Right atrium auricular region (tissue), 2 donors: ENCODE measurements around the gene HMGN3. TPM values are rescaled to one million over a fixed set of nuclear protein-coding genes. Genes with fewer than 3 reads are reported as not detected.

Experiments used
- DNase-seq: peaks from one replicate; pipeline ENCODE4 v3.0.0-alpha.2; 2019; ENCODE audit warnings: low spot score
- H3K27ac ChIP-seq, 2 donors: fragments of 200-600 bp; sonication (generic); 1 replicate in 1 of 2; 2 replicates in 1 of 2; pipeline ENCODE4 v1.5.1; 2016 to 2019
- H3K27me3 ChIP-seq, 2 donors: fragments of 200-600 bp; sonication (generic); one replicate each; pipeline versions ENCODE4 v1.5.1 to v1.6.0; 2017 to 2019
- H3K36me3 ChIP-seq: fragments of 200-600 bp; sonication (generic); one replicate; pipeline ENCODE4 v1.5.1; 2016
- H3K4me1 ChIP-seq, 2 donors: fragments of 200-600 bp; sonication (generic); one replicate each; pipeline versions ENCODE4 v1.5.1 to v1.6.0; 2017 to 2019
- H3K4me3 ChIP-seq, 2 donors: fragments of 200-600 bp; sonication (generic); 1 replicate in 1 of 2; 2 replicates in 1 of 2; pipeline ENCODE4 v1.5.1; 2017 to 2019; ENCODE audit warnings: mild to moderate bottlenecking in 1 of 2, moderate library complexity in 1 of 2
- H3K9me3 ChIP-seq, 2 donors: fragments of 200-600 bp; sonication (generic); one replicate each; pipeline ENCODE4 v1.5.1; 2019
- total RNA-seq, 2 donors: library from RNA; depleted of rRNA; stranded (reverse); fragments of >200 nt; gene quantifications; one replicate each; pipeline ENCODE4 v1.1.0, GENCODE V29; 2016
- TF ChIP-seq, protein P1 (sequence below), 2 donors: fragments of 200-600 bp; sonication (generic); IDR thresholded peaks; one replicate each; pipeline ENCODE4 v1.5.1; 2019; ENCODE audit warnings: antibody characterized with exemption in 2 of 2

HMGN3 gene
- total RNA-seq, 2 donors from 2014 or later, result 77.0 to 152 TPM

DNA sequence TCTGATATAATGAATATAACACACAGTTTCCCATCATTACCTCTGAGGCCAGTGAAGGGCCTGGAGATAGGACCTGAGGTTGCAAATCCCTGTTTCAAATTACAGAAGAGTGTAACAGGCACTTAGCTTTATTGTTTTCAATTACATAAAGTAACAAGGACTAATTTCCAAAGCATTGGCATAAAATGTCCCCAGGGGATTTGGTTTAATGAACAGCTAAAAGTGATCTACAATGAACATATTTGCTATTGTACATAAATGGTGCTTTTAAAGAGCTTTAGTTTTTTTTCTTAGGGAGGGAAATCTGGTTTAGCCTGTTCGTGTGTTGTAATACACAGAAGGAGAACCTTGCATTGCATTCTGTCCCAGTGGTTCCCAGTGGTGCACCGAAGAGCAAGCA is 54.4 kb downstream of the HMGN3 start:
- Histone ChIP-seq H3K27me3 (no peaks in the 10 kb centered on the region), H3K9me3 (peaks cover 0 to 7% of the 10 kb centered on the region in 2 donors), H3K4me1 (no peaks in the 10 kb centered on the region), H3K4me3 (no peak overlapping the region), H3K36me3 (no peaks in the 10 kb centered on the region), H3K27ac (no peak overlapping the region)
- TF ChIP-seq, protein P1, sequence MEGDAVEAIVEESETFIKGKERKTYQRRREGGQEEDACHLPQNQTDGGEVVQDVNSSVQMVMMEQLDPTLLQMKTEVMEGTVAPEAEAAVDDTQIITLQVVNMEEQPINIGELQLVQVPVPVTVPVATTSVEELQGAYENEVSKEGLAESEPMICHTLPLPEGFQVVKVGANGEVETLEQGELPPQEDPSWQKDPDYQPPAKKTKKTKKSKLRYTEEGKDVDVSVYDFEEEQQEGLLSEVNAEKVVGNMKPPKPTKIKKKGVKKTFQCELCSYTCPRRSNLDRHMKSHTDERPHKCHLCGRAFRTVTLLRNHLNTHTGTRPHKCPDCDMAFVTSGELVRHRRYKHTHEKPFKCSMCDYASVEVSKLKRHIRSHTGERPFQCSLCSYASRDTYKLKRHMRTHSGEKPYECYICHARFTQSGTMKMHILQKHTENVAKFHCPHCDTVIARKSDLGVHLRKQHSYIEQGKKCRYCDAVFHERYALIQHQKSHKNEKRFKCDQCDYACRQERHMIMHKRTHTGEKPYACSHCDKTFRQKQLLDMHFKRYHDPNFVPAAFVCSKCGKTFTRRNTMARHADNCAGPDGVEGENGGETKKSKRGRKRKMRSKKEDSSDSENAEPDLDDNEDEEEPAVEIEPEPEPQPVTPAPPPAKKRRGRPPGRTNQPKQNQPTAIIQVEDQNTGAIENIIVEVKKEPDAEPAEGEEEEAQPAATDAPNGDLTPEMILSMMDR (IDR thresholded peaks at IDR 0.05), result no peak
- DNase-seq, result no peak

DNA sequence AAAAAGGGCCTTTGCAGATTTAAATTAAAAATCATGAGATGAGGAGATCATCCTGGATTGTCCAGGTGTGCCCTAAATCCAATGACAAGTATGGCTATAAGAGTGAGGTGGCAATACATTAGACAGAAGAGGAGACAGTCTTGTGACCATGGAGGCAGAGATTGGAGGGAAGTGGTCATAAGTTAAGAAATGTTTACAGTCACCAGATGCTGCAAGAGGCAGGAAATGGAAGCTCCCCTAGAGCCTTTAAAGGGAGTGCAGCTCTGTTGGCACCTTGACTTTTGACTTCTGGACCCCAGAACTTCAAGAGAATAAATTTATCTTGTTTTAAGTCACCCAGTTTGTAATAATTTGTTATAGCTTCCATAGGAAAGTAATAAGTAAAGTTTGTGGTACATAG is 61.1 kb downstream of the HMGN3 start:
- peaks cover 0 to 7% of the 10 kb centered on the region in 2 donors for H3K9me3 ChIP-seq
- no peak for DNase-seq
- no peak overlapping the region for H3K4me3 ChIP-seq
- TF ChIP-seq, protein P1 (IDR thresholded peaks at IDR 0.05), result no peak
- no peaks in the 10 kb centered on the region for H3K27me3 ChIP-seq
- H3K4me1 ChIP-seq, result no peaks in the 10 kb centered on the region
- no peak overlapping the region for H3K27ac ChIP-seq
- no peaks in the 10 kb centered on the region for H3K36me3 ChIP-seq

DNA sequence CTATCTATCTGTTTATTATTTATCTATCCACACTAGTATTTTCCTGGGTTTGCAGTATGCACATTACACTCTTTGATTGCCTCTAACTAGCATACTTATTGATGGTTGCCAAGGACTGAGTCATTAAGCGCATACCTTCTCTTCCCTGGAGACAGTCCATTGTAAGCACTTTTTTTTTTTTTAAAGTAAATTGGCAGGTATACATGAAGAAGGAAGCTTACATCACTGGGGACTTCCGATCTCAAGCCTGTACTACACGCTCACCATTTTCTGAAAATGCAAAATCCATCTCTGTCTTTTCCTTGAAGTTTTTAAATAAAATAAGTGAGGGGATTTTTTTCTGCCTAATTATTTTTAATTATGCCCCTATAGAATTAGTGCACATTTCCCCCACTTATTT is 63.5 kb downstream of the HMGN3 start:
- TF ChIP-seq, protein P1 (IDR thresholded peaks at IDR 0.05), result no peak
- H3K4me3 ChIP-seq, result no peak overlapping the region
- DNase-seq, result no peak
- no peaks in the 10 kb centered on the region for H3K36me3 ChIP-seq
- H3K27ac ChIP-seq, result no peak overlapping the region
- H3K9me3 ChIP-seq, result no peaks in the 10 kb centered on the region
- H3K4me1 ChIP-seq, result no peaks in the 10 kb centered on the region
- H3K27me3 ChIP-seq, result no peaks in the 10 kb centered on the region

DNA sequence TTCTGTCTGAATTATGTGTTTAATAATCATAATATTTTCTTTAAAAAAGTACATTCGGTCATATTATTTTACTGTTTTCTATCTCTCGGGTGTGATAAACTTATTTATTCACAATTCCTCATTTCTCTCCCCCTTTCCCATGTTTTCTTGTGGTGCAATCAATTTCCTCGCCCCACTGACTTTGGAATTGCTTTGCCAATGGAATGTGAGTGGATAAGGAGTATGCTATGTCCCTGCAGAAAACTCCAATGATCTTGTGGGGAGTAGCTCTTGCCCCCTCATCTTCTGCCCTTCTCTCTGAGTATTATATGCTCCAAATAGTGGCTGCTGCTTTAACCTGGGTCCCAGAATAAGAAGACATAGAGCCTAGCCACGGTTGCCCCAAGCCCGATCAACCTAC is 64.1 kb downstream of the HMGN3 start:
- H3K4me1 ChIP-seq, result no peaks in the 10 kb centered on the region
- H3K4me3 ChIP-seq, result no peak overlapping the region
- H3K27ac ChIP-seq, result no peak overlapping the region
- no peaks in the 10 kb centered on the region for H3K36me3 ChIP-seq
- TF ChIP-seq, protein P1 (IDR thresholded peaks at IDR 0.05), result no peak
- H3K27me3 ChIP-seq, result no peaks in the 10 kb centered on the region
- H3K9me3 ChIP-seq, result no peaks in the 10 kb centered on the region
- no peak for DNase-seq

DNA sequence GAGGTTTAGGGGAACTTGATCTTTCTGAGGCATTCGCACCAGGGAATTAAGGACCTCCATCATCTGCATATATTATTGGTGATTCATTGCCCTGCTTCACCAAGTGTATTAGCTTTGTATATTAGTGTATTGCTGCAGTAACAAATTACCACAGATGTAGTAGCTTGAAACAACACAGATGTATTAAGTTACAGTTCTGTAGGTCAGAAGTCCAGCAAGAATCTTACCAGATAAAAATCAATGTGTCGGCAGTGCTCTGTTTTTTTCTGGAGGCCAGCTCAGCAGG is 65.8 kb downstream of the HMGN3 start:
- H3K27ac ChIP-seq, result no peak overlapping the region
- TF ChIP-seq, protein P1 (IDR thresholded peaks at IDR 0.05), result no peak
- H3K9me3 ChIP-seq, result no peaks in the 10 kb centered on the region
- H3K27me3 ChIP-seq, result no peaks in the 10 kb centered on the region
- no peaks in the 10 kb centered on the region for H3K4me1 ChIP-seq
- H3K36me3 ChIP-seq, result no peaks in the 10 kb centered on the region
- no peak overlapping the region for H3K4me3 ChIP-seq
- DNase-seq, result no peak

DNA sequence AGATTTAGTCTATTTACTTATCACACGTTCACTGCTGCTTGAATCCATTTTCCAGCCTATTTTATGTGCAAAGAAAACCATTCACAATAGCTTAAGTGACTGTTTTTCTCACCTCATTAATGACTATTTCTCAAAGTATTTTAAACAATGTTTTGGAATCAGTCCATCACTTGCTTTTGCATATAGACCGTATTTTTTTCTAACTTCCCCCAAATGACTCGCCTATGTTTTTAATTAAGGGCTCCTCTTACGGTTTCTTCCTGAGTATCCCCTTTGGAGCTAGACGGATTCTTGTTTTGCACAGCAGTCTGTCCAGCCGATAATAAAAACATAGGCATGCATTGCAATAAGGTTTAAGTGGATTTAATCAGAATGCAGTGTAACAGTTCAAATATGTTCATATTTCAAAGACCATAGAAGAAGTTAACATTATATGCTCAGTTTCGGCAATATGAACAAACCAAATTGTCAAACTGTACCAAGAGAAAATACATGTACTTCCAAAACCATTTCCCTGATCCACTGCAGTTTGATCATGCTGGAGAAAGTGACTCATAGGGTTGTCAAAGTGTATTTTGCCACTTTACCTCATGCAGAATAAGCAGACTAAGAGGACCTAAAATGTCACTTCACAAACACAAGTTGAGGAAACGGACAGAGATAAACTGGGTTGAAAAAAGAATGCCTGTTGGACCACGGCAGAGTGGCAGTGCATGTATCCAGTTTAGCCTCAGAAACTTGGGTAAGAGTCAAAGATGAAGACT is 66.4 kb downstream of the HMGN3 start:
- no peaks in the 10 kb centered on the region for H3K9me3 ChIP-seq
- H3K27me3 ChIP-seq, result no peaks in the 10 kb centered on the region
- DNase-seq, result no peak
- no peak overlapping the region for H3K27ac ChIP-seq
- TF ChIP-seq, protein P1 (IDR thresholded peaks at IDR 0.05), result no peak
- H3K4me1 ChIP-seq, result no peaks in the 10 kb centered on the region
- H3K36me3 ChIP-seq, result no peaks in the 10 kb centered on the region
- no peak overlapping the region for H3K4me3 ChIP-seq
